Subcutaneous adipose tissue (tissue), 4 donors: ENCODE results near the gene GTF3C2. TPM values are rescaled to one million over a fixed set of nuclear protein-coding genes. Genes with fewer than 3 reads are reported as not detected.

ENCODE experiments used
- total RNA-seq, 4 donors: library from RNA; depleted of rRNA; stranded (reverse); fragments of >200 nt; gene quantifications; one replicate each; pipeline ENCODE4 v1.1.0, GENCODE V29; 2016
- TF ChIP-seq, protein P1 (sequence below): fragments of 450-650 bp; IDR thresholded peaks from one replicate; pipeline ENCODE4 v1.5.1; 2016; ENCODE audit warnings: low read depth, mild to moderate bottlenecking, control low read depth, antibody characterized with exemption, moderate library complexity

Gene GTF3C2
- total RNA-seq, 4 donors from 2014 or later: 28.0 to 43.0 (median 34.0) TPM

DNA sequence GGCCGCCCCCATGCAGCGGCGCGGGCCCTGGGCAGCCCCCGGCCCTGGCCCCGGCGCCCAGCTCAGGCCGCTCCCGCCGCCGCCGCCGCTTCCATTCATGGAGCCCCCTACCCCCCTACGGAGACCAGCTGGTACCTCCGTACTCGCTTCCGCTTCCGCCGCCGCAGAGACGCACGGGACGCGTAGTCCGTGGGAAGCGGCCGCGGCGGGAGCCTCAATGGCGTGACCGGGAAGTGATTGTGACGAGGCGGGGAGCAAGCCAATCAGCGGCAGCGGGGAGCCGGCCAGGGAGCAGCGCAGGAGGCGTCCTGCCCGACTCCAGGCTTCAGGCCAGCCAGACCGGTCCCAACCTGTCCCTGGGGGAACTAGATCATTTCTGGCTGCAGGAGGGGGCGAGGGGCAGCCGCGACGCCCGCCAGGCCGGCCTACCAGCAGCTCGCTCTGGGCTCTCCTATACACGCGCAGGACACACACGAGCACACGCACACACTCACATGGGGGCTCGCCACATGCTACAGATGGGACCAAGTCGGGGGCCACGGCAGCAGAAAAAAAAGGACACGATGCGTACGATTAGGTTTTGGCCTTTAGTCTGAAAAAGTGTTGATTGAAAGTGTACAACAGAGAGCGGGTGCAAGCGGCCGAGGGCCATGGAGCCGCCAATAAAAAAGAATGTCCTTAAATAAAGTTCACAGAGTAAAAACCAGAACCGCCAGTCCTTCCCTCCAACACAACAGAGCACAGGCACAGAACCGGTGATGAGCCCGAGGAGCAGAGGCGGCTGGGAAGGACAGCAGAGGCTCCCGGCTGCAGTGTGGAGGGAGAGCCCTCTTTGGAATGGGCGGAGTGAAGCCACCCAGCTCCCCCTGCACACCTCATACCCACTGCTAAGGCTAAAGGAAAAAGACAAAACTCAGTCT is 24.3 kb upstream of the GTF3C2 start, which contains the start of gene ZNF513:
Gene ZNF513 (minus strand): TSS at position 109 of the 920 bp plus-strand sequence. CDS start 208 bp downstream, outside the sequence.
- TF ChIP-seq, protein P1, sequence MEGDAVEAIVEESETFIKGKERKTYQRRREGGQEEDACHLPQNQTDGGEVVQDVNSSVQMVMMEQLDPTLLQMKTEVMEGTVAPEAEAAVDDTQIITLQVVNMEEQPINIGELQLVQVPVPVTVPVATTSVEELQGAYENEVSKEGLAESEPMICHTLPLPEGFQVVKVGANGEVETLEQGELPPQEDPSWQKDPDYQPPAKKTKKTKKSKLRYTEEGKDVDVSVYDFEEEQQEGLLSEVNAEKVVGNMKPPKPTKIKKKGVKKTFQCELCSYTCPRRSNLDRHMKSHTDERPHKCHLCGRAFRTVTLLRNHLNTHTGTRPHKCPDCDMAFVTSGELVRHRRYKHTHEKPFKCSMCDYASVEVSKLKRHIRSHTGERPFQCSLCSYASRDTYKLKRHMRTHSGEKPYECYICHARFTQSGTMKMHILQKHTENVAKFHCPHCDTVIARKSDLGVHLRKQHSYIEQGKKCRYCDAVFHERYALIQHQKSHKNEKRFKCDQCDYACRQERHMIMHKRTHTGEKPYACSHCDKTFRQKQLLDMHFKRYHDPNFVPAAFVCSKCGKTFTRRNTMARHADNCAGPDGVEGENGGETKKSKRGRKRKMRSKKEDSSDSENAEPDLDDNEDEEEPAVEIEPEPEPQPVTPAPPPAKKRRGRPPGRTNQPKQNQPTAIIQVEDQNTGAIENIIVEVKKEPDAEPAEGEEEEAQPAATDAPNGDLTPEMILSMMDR: no peak

DNA sequence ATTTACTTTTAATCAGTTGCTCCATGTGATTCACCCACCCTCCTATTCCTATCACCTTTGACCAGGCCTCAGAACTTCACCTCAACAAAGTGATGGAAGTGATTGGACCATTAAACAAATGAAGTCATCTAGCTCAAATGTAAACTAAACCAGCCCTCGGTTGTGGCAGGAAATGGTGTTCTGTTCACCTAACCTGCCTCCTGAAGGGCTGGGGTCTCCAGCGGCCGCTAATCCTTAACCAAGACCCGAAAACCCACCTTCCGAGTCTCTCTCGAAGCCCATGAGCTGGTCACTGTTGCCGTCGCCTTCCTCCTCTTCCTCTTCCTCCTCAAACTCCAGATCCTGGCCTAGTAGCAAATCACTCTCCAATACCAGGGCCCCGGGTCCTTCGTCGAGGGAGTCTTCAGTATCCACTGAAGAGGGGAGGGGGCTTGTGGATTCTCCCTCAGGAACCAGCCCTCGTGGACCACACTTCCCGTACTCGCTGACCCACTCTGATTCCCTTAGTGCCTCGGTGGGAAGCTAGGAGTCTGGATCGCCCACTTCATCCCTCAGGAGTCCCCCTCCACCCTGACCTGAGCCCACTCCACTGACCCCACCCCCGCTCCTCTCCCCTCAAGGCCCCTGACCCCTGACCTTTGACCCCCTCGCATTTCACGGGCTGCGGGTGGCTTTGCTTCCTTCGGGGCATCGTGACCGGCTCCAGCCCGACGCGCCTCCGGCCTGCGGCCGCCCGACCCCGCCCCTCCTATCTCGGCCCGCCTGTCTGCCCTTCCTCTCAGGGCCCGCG is 23.5 kb upstream of the GTF3C2 start:
- TF ChIP-seq, protein P1: no peak

DNA sequence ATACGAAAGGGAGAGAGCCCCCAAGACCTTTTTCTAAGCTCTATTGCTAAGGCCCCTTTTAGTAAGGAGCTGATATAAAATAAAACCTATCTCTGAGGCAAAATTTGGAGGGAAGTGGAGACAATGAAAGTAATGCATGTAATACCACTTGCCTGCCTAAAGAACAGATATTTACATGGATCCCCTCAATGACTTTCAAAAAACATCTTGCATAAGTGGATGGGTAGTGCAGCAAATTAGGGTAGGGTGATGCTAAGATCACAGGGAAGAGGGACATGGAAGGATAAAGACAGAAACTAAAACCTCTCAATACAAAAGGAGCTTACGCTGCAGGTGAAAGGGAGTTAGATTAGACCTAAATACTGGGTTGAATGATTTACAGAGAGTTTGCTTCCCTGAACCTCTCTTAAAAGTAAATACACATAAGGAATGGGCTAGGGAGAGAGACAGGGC is 22.8 kb upstream of the GTF3C2 start:
- TF ChIP-seq, protein P1: no peak

DNA sequence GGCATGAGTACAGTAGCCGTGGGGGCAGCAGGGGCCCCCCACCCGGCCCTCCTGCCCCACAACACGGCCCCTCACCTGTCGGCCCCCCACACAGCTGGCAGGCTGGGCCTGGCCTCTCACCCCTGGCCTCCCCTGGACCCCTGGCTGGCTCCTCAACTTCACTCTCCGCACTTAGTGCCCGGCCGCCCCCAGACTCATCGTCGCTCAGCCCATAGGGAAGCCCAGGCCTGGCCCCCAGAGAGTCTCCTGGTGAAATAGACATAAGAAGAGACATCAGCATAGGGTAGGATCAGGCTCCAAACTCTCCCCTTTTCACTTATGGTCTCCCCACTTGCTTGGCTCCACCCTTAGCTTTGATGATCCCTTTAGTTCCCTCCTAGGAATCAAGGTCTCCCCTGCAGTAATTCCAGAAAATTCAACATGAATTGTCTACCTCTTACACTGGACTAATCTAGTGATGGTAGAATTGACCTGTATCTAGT is 22.3 kb upstream of the GTF3C2 start:
- TF ChIP-seq, protein P1: no peak

DNA sequence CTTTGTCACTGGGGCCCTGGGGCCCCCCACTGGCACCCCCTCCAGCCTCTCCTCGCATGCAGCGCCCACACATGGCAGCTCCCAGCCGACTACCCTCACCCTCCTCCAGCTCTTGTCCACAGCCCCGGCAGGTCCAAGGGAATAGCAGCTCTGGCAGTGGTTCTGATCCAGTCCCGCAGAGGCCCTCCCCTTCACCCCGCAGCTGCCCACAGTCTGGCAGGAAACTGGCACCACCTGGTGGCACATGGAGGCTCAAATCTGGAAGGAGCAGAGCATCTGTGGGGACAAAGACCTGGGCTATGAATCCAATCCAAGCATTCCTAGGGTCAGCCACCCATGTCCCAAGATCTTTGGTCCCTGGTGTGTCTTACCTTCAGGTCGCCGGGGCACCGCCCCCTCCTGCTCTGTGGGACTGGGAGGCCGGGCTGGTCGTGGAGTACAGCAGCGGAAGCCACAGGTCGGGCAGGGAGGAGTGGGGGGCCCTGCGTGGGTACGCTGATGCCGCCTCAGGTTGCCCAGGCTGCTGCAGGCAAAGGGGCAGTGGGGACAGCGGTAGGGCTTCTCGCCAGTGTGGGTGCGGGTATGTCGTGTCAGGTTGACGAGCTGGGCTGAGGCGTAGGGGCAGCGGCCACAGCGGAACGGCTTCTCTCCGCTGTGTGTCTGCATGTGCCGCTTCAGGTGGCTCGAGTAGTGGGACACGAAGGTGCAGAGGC is 21.7 kb upstream of the GTF3C2 start:
- TF ChIP-seq, protein P1: no peak

DNA sequence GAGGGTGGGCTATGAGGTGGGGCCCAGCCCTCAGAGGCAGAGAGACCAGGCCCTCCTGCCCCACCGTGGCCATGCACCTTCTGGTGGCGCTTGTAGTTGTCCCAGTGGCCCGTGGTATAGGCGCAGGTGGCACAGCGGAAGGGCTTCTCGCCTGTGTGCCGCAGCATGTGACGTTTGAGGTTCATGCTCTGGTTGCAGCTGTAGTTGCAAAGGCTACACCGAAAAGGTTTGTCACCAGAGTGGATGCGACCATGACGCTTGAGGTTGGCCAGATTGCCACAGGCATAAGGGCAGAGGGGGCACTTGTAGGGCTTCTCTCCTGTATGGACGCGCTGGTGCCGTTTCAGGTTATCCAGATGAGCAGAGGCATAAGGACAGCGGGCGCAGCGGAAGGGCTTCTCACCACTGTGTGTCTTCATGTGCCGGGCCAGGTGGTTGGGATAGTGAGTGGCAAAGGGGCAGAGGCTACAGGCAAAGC is 21.1 kb upstream of the GTF3C2 start:
- TF ChIP-seq, protein P1: no peak
